ENCODE results near the gene SYCP2L.
A peak's percentile ranks its signal among the peaks of the same experiment; 100 is the strongest.

SYCP2L gene

DNA sequence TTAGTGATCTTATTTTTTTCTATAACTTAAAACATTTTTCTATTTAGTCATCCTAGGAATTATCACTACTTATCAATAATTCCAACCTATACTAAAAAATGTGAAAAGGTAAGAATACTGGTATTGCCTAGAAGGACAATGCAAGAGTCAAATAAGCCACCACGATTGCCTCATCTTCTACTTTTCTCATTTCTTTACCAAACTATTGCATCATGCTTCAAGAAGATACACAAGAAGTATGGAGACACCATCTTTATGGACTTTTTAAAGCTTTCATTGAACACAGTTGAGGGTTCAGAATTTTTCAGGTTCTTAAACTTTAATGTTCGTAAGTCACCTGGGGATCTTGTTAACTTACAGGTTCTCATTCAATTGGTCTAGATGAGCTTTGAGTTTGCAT is 131.4 kb downstream of the SYCP2L start:
- H3K27ac ChIP-seq = no peak overlapping the region
- DNase-seq (ENCODE audit: low read depth, low spot score) = no peak
- H3K36me3 ChIP-seq (ENCODE audit: insufficient read depth, low read length) = no peaks in the 10 kb centered on the region
- no peaks in the 10 kb centered on the region for H3K9me3 ChIP-seq (ENCODE audit: low read depth, low read length)
- TF ChIP-seq POLR2AphosphoS5 (IDR thresholded peaks at IDR 0.05; ENCODE audit: borderline replicate concordance, low read depth, low read length) (no peak), EZH2 (IDR thresholded peaks at IDR 0.05) (no peak)
- H3K9ac ChIP-seq (ENCODE audit: insufficient read length) = no peak overlapping the region
- H3K4me3 ChIP-seq = no peak overlapping the region

GRCh38 chr6:11021003-11021402 is 134.2 kb downstream of the SYCP2L start:
- Histone ChIP-seq H3K9ac (ENCODE audit: insufficient read length) (no peak overlapping the region), H3K4me3 (no peak overlapping the region), H3K36me3 (ENCODE audit: insufficient read depth, low read length) (no peaks in the 10 kb centered on the region), H3K9me3 (ENCODE audit: low read depth, low read length) (no peaks in the 10 kb centered on the region), H3K27ac (no peak overlapping the region)
- no peak for DNase-seq (ENCODE audit: low read depth, low spot score)
- TF ChIP-seq EZH2 (IDR thresholded peaks at IDR 0.05) = no peak
- TF ChIP-seq FOXP2 (optimal IDR thresholded peaks at IDR 0.05; ENCODE audit: control extremely low read depth, extremely low read length, insufficient read depth) = no peak
- no peak for TF ChIP-seq POLR2AphosphoS5 (IDR thresholded peaks at IDR 0.05; ENCODE audit: borderline replicate concordance, low read depth, low read length)

DNA sequence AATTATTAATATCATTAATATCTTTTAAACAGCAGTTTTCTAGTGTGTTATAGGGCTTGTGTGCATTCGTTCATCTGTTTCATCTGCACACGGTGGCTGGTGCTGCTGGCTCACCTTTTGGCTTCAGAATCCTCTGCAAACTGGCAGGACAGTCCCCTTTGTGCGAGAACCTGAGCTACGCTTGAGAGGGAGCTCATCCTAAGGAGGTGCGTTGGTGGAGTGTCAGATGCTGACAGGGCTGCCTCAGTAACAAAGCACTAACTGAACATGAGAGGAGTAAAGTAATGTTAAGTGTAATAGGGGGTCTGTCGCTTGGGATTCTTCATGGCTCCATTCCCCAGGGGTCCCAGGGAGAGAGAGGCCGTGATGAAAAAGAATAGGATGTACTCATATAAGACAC is 134.9 kb downstream of the SYCP2L start:
- no peak for DNase-seq (ENCODE audit: low read depth, low spot score)
- Histone ChIP-seq H3K9me3 (ENCODE audit: low read depth, low read length) (no peaks in the 10 kb centered on the region), H3K27ac (no peak overlapping the region), H3K36me3 (ENCODE audit: insufficient read depth, low read length) (no peaks in the 10 kb centered on the region), H3K9ac (ENCODE audit: insufficient read length) (no peak overlapping the region), H3K4me3 (no peak overlapping the region)
- TF ChIP-seq FOXP2 (optimal IDR thresholded peaks at IDR 0.05; ENCODE audit: control extremely low read depth, extremely low read length, insufficient read depth) (no peak), EZH2 (IDR thresholded peaks at IDR 0.05) (no peak), POLR2AphosphoS5 (IDR thresholded peaks at IDR 0.05; ENCODE audit: borderline replicate concordance, low read depth, low read length) (no peak)

DNA sequence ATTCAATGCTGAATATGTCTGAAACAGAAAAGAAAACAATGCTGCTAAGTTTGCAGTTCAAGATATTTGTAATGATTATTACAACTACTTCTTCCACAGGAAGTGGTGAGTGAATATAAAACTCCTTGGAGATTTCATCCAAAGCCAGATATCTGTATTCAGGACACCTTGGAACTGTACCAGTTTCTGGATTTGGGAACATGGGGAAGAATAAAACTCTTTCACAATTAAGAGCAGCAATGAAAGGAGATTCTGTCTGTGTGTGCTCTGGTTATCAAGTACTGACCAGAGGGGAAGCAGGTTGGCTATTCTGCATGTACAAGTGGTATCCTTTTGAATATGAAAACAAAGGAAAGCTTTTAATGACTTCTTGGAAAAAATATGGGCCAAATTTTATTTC is 136.2 kb downstream of the SYCP2L start:
- Histone ChIP-seq H3K4me3 (peak overlapping the region; percentile 26), H3K27ac (peak overlapping the region; percentile 73), H3K9me3 (ENCODE audit: low read depth, low read length) (no peaks in the 10 kb centered on the region), H3K9ac (ENCODE audit: insufficient read length) (peak overlapping the region; percentile 11), H3K36me3 (ENCODE audit: insufficient read depth, low read length) (no peaks in the 10 kb centered on the region)
- DNase-seq (ENCODE audit: low read depth, low spot score) = no peak
- TF ChIP-seq FOXP2 (optimal IDR thresholded peaks at IDR 0.05; ENCODE audit: control extremely low read depth, extremely low read length, insufficient read depth) (no peak), POLR2AphosphoS5 (IDR thresholded peaks at IDR 0.05; ENCODE audit: borderline replicate concordance, low read depth, low read length) (no peak), EZH2 (IDR thresholded peaks at IDR 0.05) (no peak)

All from SK-N-MC (cell line).